GM18517 (cell line): ENCODE results near the gene UTS2.

Source experiments
- ATAC-seq: cut with Tn5 transposase; IDR thresholded peaks from one replicate; pipeline ENCODE4 v1.9.1; 2021; ENCODE audit warnings: mild to moderate bottlenecking, moderate library complexity; ENCODE audit not compliant: unreplicated experiment

UTS2 gene

DNA sequence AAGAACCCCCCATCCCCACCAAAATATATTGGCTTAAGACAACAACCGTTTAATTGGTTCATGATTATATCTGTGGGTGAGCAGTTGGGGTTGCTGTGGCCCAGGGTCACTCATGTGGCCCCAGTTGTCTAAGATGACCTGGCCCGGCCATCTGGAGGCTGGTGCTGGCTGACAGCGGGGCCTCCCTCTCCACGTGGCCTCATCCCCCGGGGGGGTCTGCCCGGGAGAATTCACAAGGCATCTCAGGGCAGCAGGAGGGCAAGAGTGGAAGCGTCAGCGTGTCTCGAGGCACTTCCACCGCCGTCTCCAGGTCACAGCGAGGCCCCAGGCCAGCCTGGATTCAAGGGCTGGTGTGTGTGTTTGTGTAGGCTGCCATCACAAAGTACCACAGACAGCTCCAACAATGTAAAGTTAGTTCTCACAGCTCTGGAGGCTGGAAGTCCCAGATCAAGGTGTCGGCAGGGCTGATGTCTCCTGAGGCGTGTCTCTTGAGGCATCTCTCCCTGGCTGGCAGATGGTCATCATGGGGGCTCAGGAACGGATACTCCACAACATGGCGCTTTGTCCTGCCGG lies 11.0 kb upstream of the UTS2 start:
- no peak for ATAC-seq

DNA sequence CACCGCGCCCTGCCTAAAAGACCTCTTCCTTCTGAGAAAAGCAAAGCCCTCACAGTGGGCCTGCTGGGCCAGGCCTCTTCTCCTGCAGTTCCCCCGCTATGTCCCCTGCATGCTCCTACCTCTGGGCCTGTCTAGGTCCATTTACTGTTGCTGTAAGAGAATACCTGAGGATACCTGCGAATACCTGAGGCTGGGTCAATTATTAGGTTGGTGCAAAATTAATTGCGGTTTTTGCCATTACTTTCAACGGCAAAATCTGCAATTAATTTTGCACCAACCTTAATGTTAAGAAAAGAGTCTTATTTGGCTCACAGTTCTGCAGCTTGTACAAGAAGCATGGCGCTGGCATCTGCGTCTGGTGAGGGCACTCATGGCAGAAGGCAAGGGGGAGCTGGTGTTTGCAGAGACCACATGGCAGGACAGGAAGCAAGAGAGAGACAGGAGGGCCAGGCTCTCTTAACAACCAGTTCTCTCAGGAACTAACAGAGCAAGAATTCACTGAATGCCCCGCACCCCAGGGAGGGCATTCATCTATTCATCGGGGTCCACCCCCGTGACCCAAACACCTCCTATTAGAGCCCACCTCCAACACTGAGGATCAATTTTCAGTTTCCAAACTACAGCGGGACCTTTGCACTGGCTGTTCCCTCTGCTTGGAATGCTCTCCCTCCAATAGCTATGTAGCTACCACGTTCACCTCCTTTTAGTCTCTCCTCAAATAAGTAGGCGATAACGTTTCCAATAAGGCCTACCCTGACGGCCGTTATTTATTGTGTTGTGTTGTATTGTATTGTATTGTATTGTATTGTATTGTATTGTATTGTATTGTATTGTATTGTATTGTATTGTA lies 9.6 kb upstream of the UTS2 start:
- no peak for ATAC-seq

DNA sequence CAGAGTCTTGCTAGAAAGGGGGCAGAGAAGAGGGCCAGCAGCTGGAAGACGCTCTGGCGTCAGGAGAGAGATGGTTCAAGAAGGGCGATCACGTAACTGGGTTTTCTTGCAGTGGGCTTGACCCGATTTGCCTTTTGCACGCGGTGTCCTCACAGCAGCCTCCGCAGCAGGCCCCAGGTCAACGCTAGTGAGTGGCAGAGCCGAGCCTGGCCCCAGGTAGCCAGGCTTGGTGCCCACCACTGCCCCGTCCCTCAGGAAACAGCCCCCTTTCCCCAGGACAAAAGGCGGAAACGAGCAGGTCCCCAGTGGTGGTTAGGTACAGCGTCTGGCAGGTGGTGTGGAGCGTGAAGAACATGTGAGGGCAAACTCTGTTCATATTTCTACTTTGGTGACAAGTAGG lies 8.6 kb upstream of the UTS2 start:
- no peak for ATAC-seq

DNA sequence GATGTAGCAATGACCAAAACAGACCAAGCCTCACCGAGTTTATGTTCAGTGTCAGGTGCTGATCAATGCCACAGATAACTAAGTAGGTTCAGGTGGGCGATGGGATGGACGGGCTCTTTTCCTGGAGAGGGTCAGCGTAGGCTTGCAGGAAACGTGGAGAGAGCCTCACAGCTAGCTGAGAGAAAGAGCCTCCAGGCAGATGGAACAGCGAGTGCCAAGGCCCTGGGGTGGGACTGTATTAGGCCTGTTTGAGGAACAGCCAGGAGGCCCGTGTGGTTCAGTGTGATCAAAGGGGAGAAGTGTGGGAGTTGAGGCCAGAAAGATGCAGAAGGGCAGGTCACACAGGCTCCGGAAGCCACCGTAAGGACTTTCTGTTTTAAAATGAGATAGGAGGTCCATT lies 7.3 kb upstream of the UTS2 start:
- ATAC-seq: no peak

DNA sequence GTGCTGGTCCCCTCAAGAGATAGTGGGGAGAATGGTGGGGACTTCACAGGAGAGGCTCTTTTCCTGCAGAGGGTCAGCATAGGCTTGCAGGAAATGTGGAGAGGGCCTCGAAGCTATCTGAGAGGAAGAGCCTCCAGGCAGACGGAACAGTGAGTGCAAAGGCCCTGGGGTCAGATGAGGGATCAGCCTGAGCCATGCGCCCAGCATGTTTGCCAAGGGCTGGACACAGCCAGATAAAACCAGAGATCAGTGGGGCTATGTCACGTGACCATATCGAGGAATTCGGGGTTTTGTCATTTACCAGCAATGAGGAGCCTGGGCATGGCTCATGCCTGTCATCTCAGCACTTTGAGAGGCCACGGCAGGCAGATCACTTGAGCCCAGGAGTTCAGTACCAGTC lies 6.5 kb upstream of the UTS2 start:
- ATAC-seq: no peak

DNA sequence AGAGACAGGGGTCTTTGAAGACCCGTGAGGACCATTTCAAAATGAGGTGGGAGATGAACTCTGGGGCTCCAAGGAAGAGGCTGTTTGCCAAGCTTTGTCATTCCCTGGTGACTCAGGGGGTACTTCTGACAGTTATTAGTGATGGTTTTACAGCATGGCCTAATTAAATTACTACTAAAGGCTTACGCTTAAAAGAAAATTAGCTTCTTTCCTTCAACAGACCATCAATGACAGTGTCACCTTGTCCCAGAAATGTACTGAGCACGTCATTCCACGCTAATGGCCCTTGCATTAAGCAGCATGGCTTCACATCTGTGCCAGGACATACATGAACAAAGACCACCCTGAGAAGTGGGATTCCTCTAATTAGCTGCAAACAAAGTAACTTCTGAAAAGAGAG lies 5.1 kb upstream of the UTS2 start:
- ATAC-seq: no peak

DNA sequence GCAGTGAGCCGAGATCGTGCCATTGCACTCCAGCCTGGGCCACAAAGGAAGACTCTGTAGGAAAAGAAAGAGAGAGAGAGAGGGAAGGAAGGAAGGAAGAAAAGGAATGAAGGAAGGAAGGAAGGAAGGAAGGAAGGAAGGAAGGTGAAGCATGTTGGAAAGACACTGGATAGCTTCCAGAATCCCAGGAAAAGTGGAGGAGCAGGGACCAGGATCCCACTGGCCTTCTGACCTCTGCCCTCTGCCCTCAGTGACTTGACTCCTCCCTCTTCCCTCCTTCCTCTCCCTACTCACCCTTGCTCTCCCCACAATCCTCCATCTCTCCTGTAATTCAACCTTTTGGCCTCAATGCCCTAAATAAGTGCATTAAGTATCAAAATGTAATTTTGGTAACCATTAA lies 4.1 kb upstream of the UTS2 start:
- no peak for ATAC-seq

DNA sequence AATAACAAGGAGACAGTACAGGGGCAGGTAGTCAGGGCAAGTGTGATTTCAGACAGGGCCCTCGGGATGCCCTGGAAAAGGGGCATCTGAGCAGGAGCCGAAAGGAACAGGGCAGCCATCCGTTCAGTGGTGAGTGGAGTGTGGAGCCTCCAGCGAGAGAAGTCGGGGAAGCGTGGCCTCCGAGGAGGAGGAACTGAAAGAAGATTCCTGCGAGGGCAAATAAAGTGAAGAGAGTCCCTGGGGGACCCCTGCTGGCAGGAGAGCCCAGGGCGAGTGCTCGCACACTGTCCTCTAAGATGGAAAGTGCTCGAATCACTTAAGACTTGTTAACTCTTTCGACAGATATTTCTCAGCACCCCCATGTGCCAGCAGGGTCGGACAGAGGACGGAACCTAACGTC lies 3.5 kb upstream of the UTS2 start:
- no peak for ATAC-seq

DNA sequence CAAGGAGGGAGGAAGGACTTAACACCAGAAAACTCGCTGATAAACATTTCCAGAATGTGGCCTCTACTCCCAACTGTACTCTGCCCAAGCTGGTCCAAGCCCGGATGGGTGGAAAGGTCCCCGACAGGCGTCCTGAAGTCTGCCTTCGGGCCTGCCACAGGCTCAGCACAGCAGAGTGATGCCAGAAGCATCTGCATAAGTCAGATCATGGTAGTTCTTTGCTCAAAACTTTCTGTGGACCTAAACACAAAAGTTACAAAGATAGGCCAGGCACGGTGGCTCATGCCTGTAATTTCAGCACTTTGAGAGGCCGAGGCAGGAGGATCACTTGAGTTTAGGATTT lies 790 bp upstream of the UTS2 start:
- ATAC-seq: no peak

DNA sequence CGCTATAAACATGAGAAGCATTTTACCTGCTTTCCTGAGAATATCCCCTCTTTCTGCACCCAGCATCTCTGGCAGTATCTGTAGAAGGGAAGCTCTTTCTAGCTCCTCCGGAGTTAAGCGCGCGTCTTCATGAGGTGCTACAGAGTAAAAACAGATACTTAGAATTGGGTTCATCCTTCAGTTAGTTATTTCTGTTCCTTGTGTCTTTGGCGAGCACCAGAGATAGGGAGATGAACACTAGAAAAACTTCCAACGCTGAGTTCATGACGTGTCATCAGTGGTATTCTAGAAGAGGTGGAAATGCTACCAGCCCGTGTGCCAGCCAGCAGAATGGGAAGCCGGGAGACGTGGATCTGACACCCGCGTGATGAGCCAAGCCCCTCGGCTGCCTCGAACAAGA lies 2.1 kb downstream of the UTS2 start:
- ATAC-seq: no peak

DNA sequence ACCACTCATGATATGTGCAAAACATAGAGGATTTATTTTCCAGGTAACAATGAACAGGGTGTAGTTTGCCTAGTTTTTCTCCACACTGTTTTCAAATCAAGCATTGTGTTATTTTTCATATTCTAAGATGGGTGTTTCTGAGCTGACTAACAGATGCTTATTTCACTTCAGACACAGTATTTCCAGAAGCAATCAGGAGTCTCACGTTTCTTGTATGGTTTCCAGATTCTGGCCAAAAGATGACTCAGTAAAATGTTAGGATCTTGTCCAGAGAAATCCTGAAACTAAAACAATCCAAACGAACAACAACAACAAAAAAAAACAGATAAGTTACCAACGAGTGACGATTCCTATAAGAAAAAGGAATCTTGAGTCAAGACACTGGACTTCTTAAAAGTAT lies 5.3 kb downstream of the UTS2 start:
- ATAC-seq: no peak

DNA sequence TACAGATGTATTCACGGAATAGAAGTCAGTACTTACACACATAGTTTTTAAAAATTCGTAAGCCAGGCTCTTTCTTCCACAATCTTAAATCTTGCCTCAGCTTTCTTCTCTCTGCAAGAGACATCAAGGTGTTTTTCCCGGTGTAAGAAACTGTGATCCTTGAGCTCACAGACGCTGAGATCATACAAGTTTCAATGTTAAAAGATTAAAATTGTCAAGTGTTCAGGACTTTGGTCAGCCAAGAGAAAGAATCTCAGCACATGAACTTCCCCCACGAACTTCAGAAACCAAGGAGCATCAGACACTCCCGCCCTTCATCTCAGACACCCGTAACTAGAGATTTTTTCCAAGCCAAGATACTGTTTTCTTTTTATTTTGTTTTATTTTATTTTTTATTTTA lies 6.2 kb downstream of the UTS2 start:
- no peak for ATAC-seq

DNA sequence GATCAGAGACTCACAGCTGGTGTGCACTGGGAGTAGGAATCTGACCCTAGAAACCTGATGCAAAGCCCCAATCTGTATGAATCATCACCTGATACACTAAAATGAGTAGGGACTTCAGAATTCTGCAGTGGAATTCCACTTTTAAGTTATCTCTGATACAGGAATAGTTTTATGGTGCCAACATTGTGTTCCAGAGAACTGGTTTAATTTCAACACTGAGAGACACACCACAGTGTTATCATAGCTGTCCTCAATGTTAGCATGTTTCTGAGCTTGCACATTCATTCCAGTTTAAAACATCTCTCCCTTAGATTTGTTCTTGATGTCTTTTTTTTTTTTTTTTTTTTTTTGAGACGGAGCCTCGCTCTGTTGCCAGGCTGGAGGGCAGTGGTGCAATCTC lies 7.1 kb downstream of the UTS2 start:
- no peak for ATAC-seq

DNA sequence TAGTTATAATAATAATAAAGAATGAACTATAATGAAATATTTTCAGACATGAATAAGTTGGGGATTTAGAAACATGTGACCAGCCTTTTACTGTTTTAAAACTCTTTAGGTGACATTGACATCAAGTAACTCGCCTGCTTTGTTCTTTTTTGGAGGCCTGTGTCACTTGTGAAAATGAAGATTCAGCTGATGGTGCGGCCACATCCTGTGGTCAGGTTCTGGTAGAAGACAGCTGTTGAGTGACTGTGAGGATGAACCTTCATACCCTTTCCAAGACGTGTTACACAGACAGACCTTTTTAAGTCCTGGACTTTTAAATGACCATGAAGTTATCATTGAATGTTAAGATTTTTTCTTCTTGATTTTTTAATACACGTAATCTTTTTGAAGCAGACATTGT lies 10.3 kb downstream of the UTS2 start:
- no peak for ATAC-seq

DNA sequence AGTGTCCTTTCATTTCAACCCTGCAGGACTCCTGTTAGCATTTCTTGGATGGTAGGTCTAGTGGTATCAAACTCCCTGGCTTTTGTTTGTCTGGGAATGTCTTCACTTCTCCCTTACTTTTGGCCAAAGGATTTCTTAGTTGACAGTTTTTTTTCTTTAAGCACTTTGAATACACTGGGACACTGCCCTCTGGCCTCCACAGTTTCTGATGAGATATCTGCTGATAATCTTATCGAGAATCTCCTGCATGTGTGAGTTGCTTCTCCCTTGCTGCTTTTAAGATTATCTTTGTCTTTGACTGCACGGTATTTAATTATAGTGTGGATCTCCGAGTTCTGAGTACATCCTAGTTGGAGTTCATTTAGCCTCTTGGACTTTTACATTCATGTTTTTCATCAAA lies 13.3 kb downstream of the UTS2 start:
- ATAC-seq: no peak

DNA sequence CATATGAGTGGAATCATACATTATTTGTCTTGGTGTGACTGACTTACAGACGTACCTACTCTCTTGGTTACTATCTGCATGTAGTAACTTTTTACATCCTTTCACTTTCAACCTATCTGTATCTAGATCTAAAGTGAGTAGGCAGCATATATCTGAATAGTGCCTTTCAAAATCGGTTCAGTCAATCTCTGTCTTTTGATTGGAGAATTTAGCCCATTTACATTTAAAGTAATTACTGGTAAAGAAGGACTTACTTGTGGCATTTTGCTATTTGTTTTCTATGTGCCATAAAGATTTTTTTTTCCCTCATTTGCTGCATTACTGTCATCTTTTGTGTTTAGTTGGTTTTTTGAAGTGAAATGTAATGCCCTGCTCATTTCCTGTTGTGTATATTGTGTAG lies 14.2 kb downstream of the UTS2 start:
- no peak for ATAC-seq

DNA sequence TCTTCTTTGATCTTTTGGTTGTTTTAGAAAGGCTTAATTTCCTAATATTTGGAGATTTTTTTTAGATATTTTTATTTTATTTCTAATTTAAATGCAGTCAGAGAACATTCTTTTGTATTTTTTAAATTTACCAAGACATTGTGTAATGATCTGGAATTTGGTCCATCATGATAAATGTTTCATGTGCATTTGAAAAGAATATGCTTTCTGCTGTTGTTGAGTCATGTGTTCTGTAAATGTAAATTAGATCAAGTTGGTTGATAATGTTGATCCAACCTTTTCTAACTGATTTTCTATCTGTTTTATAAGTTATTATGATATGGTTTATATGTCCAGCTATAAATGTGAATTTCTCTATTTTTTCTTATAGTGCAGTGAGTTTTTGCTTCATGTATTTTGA lies 19.8 kb downstream of the UTS2 start:
- no peak for ATAC-seq

DNA sequence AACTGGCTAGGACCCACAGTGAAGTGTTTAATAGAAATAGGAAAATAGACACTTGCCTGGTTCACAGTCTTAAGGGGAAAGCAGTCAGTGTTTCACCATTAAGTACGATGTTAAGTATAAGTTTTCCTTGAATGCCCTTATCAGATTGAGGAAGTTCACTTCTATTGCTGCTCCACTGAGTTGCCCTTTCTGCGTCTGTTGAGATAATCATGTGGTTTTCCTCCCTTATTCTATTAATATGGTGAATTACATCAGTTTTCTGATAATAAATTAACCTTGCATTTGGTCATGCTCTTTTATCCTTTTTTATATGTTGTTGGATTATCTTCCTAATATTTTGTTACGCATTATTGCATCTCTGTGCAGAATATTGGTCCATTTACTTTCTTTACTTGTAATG lies 21.4 kb downstream of the UTS2 start:
- ATAC-seq: no peak

DNA sequence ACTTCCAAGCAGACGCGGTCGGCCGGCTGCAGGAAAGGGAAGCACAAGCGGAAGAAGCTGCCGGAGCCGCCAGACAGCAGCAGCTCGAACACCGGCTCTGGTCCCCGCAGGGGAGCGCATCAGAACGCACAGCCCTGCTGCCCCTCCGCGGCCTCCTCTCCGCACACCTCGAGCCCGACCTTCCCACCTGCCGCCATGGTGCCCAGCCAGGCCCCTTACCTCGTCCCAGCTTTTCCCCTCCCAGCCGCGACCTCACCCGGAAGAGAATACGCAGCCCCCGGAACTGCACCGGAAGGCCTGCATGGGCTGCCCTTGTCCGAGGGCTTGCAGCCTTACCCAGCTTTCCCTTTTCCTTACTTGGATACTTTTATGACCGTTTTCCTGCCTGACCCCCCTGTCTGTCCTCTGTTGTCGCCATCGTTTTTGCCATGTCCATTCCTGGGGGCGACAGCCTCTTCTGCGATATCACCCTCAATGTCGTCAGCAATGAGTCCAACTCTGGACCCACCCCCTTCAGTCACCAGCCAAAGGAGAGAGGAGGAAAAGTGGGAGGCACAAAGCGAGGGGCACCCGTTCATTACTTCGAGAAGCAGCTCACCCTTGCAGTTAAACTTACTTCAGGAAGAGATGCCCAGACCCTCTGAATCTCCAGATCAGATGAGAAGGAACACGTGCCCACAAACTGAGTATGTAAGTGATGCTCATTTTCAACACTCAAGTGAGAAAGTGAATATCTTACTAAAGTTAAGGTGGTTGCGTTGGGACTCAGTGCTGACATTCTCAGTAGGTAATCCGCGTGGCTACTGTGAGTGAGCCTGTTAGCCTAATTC lies 25.5 kb downstream of the UTS2 start:
- ATAC-seq: no peak

DNA sequence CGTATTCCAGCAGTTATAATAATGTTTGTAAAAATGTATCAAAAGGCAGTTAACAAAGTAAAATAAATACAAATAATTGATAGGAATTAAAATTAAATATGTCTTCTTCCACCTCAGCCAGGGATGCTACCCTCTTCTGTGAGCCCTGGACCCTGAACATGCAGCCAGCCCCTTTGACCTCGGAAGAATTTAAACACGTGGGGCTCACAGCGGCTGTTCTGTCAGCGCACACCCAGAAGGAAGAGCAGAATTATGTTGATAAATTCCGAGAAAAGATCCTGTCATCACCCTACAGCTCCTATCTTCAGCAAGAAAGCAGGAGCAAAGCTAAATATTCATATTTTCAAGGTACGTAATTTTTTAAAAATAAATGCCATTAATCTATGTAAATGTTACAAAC lies 26.5 kb downstream of the UTS2 start:
- no peak for ATAC-seq

DNA sequence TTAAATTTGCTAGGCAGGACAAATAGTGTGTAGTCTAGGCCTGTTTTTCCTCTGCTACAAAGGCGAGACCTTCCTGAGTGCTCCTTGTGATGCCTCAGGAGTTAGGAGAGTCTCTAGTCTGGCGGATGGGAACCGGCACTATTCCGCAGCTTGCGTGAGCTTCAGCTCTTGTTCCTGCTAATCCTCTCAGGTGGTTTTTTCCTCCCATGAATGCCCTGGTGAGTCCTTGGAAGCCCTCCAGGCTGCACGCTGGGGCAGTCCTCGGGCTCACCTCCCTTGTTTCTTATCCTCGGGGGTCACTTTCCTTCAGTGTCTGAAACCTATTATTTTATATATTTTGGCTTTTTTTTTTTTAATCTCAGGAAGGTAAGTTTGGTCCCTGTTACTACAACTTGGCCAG lies 28.2 kb downstream of the UTS2 start:
- no peak for ATAC-seq

DNA sequence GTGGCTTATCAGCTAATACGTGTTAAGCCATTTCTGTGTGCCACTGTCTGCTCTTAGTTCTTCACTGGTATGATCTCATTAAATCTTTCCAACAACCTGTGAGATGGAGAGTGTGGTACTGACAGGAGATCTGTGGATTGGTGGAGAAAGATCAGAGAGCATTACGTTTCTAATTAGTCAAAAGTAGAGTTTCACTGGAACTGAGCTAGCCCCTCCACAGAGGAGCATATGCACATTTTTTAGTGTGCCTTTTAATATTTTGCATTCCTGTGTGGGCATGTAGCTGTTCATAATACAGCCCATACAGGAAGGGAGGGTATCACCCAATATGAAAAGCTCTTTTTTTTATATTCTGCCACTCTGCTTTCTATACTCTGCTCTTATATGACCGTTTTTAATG lies 31.6 kb downstream of the UTS2 start:
- ATAC-seq: no peak
